Keratinocyte (primary cell): ENCODE results near the gene FBRS. TPM values are rescaled to one million over a fixed set of nuclear protein-coding genes. Genes with fewer than 3 reads are reported as not detected.
A peak's percentile ranks its signal among the peaks of the same experiment; 100 is the strongest.
"Not testable (repeated sequence)": the region's sequence is repeated elsewhere in the genome, so short reads cannot be mapped to it uniquely, and the experiment has no call there.

ENCODE experiments used
- DNase-seq: peaks from one replicate; pipeline ENCODE4 v3.0.0-alpha.2; 2011; ENCODE audit warnings: low read depth, missing footprints, low spot score
- FAIRE-seq: peaks from 2 replicates; lab custom pipeline; 2011; peaks lifted over from hg19 to GRCh38; lab: Jason Lieb, UNC
- H2AFZ ChIP-seq: 2 replicates; pipeline ENCODE4 v1.6.0; 2012; ENCODE audit warnings: low read length, control low read depth, inconsistent platforms; ENCODE audit not compliant: control insufficient read depth
- H3K27ac ChIP-seq: 2 replicates; pipeline ENCODE4 v1.5.1; 2011; ENCODE audit warnings: low read length; ENCODE audit not compliant: control insufficient read depth, insufficient read depth
- H3K27me3 ChIP-seq: 3 replicates; pipeline ENCODE4 v1.6.0; 2011; ENCODE audit warnings: low read length; ENCODE audit not compliant: control insufficient read depth, insufficient read depth; ENCODE audit errors: extremely low read depth
- H3K36me3 ChIP-seq, 2 experiments: 2 replicates in 1 of 2; 3 replicates in 1 of 2; pipeline ENCODE4 v1.5.1; 2011; ENCODE audit warnings: low read length in 2 of 2, mild to moderate bottlenecking in 1 of 2; ENCODE audit not compliant: control insufficient read depth in 2 of 2, insufficient read depth in 2 of 2; ENCODE audit errors: extremely low read depth in 1 of 2
- H3K4me1 ChIP-seq: 3 replicates; pipeline ENCODE4 v1.5.1; 2011; ENCODE audit warnings: low read length; ENCODE audit not compliant: control insufficient read depth, insufficient read depth; ENCODE audit errors: extremely low read depth
- H3K4me2 ChIP-seq: 3 replicates; pipeline ENCODE4 v1.6.0; 2011; ENCODE audit warnings: low read depth, low read length; ENCODE audit not compliant: control insufficient read depth, insufficient read depth; ENCODE audit errors: extremely low read depth
- H3K4me3 ChIP-seq, 3 experiments: fragments of 200-600 bp in 1 of 3; sonication (generic) in 1 of 3; 2 replicates in 2 of 3; 3 replicates in 1 of 3; pipeline ENCODE4 v1.5.1; 2011 to 2016; ENCODE audit warnings: low read length in 3 of 3, mild to moderate bottlenecking in 3 of 3, control low read depth in 2 of 3, inconsistent platforms in 1 of 3, low read depth in 1 of 3, mixed read lengths in 1 of 3, mixed run types in 1 of 3, moderate library complexity in 1 of 3; ENCODE audit not compliant: control insufficient read depth in 2 of 3, insufficient read depth in 2 of 3; ENCODE audit errors: extremely low read depth in 1 of 3
- H3K79me2 ChIP-seq: 2 replicates; pipeline ENCODE4 v1.6.0; 2012; ENCODE audit warnings: low read length; ENCODE audit not compliant: control insufficient read depth, insufficient read depth
- H3K9ac ChIP-seq: 3 replicates; pipeline ENCODE4 v1.6.0; 2011; ENCODE audit warnings: low read length; ENCODE audit not compliant: control insufficient read depth, insufficient read depth; ENCODE audit errors: extremely low read depth
- H3K9me1 ChIP-seq: 3 replicates; pipeline ENCODE4 v1.6.0; 2011; ENCODE audit warnings: low read length; ENCODE audit not compliant: control insufficient read depth, insufficient read depth; ENCODE audit errors: extremely low read depth
- H3K9me3 ChIP-seq: 2 replicates; pipeline ENCODE4 v1.5.1; 2012; ENCODE audit warnings: low read depth, low read length; ENCODE audit not compliant: control insufficient read depth
- H4K20me1 ChIP-seq: 3 replicates; pipeline ENCODE4 v1.6.0; 2011; ENCODE audit warnings: low read length; ENCODE audit not compliant: control insufficient read depth, insufficient read depth; ENCODE audit errors: extremely low read depth
- EZH2 ChIP-seq: IDR thresholded peaks from one replicate; pipeline ENCODE4 v1.6.1; 2012; ENCODE audit warnings: inconsistent platforms, mild to moderate bottlenecking, low read length, moderate library complexity
- dilution Hi-C: fragments of 300-500 bp; cut with MboI; formaldehyde crosslinking; loops from one replicate; pipeline ENCODE4 v1.7.0; 2020; ENCODE audit warnings: low sequenced_read_pairs; ENCODE audit not compliant: extremely low pct_ligation_motif_present
- polyA plus RNA-seq, 5 experiments: library from polyadenylated mRNA; depleted of rRNA in 3 of 5; stranded (reverse) in 3 of 5; stranded (forward) in 1 of 5; unstranded in 1 of 5; fragments of >200 nt; gene quantifications; 1 replicate in 1 of 5; 2 replicates in 3 of 5; 3 replicates in 1 of 5; pipeline versions ENCODE4 v1.2.1 to v1.2.3, GENCODE V29; 2011 to 2012; ENCODE audit warnings: missing spikeins in 2 of 5, low read depth in 1 of 5, low replicate concordance in 1 of 5
- TF ChIP-seq, protein P1 (sequence below), 3 experiments: IDR thresholded peaks in 1 of 3; conservative IDR thresholded peaks in 1 of 3; optimal IDR thresholded peaks in 1 of 3; 2 replicates in 2 of 3; 3 replicates in 1 of 3; pipeline versions ENCODE3 to v1.5.1; 2011; ENCODE audit warnings: low read length in 3 of 3, mild to moderate bottlenecking in 3 of 3, moderate library complexity in 2 of 3, control low read depth in 1 of 3, inconsistent platforms in 1 of 3; ENCODE audit not compliant: insufficient read depth in 2 of 3; ENCODE audit errors: extremely low read depth in 1 of 3

FBRS gene
- polyA plus RNA-seq, 1 donor (not counting 4 experiments of a cell fraction or from before 2014, with no cell fraction given) = 5.1 TPM

DNA sequence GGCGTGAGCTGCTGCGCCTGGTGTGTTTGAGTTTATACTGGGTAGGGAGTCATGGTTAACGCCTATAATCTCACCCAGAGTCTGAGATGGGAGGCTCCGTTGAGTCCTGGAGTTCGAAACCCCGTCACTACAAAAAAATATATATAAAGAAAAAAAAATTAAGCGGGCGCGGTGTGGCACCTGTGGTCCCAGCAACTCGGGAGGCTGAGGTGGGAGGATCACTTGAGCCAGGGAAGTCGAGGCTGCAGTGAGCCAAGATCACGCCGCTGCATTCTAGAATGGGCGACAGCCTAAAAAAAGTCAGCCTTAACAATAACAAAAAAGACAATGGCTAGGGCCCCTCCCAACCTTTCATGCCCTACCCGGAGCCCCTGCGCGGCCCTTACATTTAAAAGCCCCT is 24.7 kb upstream of the FBRS start:
- Histone ChIP-seq H3K79me2 (peaks cover 10% of the 10 kb centered on the region), H2AFZ (no peak overlapping the region), H3K4me2 (peak overlapping the region; percentile 94), H3K27ac (peak overlapping the region; percentile 97), H4K20me1 (no peaks in the 10 kb centered on the region), H3K9ac (peak overlapping the region; percentile 98), H3K9me1 (no peaks in the 10 kb centered on the region), H3K4me3 (peak overlapping the region; percentile 79 to 91 (median 90)), H3K4me1 (peaks cover 4% of the 10 kb centered on the region), H3K36me3 (no peaks in the 10 kb centered on the region), H3K9me3 (no peaks in the 10 kb centered on the region), H3K27me3 (no peaks in the 10 kb centered on the region)
- no peak for DNase-seq
- dilution Hi-C loops = no loop called here
- FAIRE-seq = no peak
- TF ChIP-seq, protein P1, sequence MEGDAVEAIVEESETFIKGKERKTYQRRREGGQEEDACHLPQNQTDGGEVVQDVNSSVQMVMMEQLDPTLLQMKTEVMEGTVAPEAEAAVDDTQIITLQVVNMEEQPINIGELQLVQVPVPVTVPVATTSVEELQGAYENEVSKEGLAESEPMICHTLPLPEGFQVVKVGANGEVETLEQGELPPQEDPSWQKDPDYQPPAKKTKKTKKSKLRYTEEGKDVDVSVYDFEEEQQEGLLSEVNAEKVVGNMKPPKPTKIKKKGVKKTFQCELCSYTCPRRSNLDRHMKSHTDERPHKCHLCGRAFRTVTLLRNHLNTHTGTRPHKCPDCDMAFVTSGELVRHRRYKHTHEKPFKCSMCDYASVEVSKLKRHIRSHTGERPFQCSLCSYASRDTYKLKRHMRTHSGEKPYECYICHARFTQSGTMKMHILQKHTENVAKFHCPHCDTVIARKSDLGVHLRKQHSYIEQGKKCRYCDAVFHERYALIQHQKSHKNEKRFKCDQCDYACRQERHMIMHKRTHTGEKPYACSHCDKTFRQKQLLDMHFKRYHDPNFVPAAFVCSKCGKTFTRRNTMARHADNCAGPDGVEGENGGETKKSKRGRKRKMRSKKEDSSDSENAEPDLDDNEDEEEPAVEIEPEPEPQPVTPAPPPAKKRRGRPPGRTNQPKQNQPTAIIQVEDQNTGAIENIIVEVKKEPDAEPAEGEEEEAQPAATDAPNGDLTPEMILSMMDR (optimal IDR thresholded peaks at IDR 0.05 in 1 of 3, IDR thresholded peaks at IDR 0.05 in 1 of 3, conservative IDR thresholded peaks at IDR 0.05 in 1 of 3; ENCODE audit: extremely low read depth in 1 of 3, insufficient read depth in 2 of 3, low read length in 3 of 3) = no peak
- no peak for TF ChIP-seq EZH2

DNA sequence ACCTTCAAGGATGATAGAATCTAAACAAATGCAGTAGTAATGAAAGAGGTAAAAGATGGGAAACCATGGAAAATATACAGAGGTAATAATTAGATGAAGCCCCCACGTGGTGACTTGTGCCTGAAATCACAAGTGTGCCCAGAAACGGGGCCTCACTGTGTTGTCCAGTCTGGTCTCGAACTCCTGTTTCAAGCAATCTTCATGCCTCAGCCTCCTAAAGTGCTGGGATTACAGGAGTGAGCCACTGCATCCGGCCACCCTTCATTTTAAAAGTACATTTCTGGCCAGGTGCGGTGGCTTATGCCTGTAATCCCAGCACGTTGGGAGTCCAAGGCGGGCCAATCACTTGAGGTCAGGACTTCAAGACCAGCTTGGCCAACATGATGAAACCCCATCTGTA is 21.6 kb upstream of the FBRS start:
- DNase-seq (no peak), FAIRE-seq (no peak)
- Histone ChIP-seq H3K9me1 (no peaks in the 10 kb centered on the region), H3K4me2 (no peak overlapping the region), H2AFZ (no peak overlapping the region), H4K20me1 (no peaks in the 10 kb centered on the region), H3K9me3 (no peaks in the 10 kb centered on the region), H3K79me2 (peaks cover 10% of the 10 kb centered on the region), H3K9ac (no peak overlapping the region), H3K36me3 (no peaks in the 10 kb centered on the region), H3K4me1 (peaks cover 4% of the 10 kb centered on the region), H3K4me3 (no peak overlapping the region), H3K27ac (no peak overlapping the region), H3K27me3 (no peaks in the 10 kb centered on the region)
- dilution Hi-C loops = no loop called here
- TF ChIP-seq, protein P1 (optimal IDR thresholded peaks at IDR 0.05 in 1 of 3, IDR thresholded peaks at IDR 0.05 in 1 of 3, conservative IDR thresholded peaks at IDR 0.05 in 1 of 3; ENCODE audit: extremely low read depth in 1 of 3, insufficient read depth in 2 of 3, low read length in 3 of 3) = no peak
- no peak for TF ChIP-seq EZH2

DNA sequence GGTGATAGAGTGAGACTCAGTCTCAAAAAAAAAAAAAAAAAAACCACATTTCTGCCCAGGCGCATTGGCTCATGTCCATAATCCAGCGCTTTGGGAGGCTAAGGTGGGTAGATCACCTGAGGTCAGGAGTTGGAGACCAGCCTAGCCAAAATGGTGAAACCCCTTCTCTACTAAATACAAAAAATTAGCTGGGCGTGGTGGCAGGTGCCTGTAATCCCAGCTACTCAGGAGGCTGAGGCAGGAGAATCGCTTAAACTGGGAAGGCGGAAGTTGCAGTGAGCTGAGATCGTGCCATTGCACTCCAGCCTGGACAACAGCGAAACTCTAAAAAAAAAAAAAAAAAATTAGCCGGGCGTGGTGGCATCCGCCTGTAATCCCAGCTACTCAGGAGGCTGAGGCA is 21.1 kb upstream of the FBRS start:
- FAIRE-seq, H3K27ac ChIP-seq, H3K9ac ChIP-seq, H3K27me3 ChIP-seq, dilution Hi-C loops, H2AFZ ChIP-seq, DNase-seq, H3K4me2 ChIP-seq, H3K4me3 ChIP-seq, H3K9me1 ChIP-seq, H3K36me3 ChIP-seq, H3K9me3 ChIP-seq, H3K4me1 ChIP-seq, H4K20me1 ChIP-seq: not testable (repeated sequence)
- peaks cover 10% of the 10 kb centered on the region for H3K79me2 ChIP-seq
